Ovary (tissue), 10 donors: ENCODE results near the gene ARHGAP18. TPM values are rescaled to one million over a fixed set of nuclear protein-coding genes. Genes with fewer than 3 reads are reported as not detected.

Source experiments
- DNase-seq, 5 donors: peaks; one replicate each; pipeline ENCODE4 v3.0.0-alpha.2; 2019 to 2020
- H3K27ac ChIP-seq, 2 donors: fragments of 200-600 bp; one replicate each; pipeline versions ENCODE4 v1.5.1 to v1.8.0; 2019 to 2022
- H3K27me3 ChIP-seq: fragments of 200-600 bp; one replicate; pipeline ENCODE4 v1.8.0; 2022
- H3K36me3 ChIP-seq: fragments of 200-600 bp; sonication (generic); one replicate; pipeline ENCODE4 v1.5.1; 2019
- H3K4me1 ChIP-seq: one replicate; pipeline ENCODE4 v1.8.1; 2013; ENCODE audit warnings: mild to moderate bottlenecking, moderate library complexity; ENCODE audit not compliant: insufficient read depth
- H3K4me3 ChIP-seq: fragments of 200-600 bp; sonication (generic); one replicate; pipeline ENCODE4 v1.5.1; 2017
- H3K9me3 ChIP-seq, 2 donors: fragments of 200-600 bp in 1 of 2; sonication (generic) in 1 of 2; one replicate each; pipeline versions ENCODE4 v1.5.1 to v1.8.1; 2013 to 2019; ENCODE audit warnings: mild to moderate bottlenecking in 1 of 2, moderate library complexity in 1 of 2
- CTCF ChIP-seq, 3 donors: fragments of 450-650 bp in 2 of 3; fragments of 200-600 bp in 1 of 3; IDR thresholded peaks; one replicate each; pipeline versions ENCODE4 v1.5.1 to v1.8.0; 2016 to 2022; ENCODE audit warnings: antibody characterized with exemption in 3 of 3, mild to moderate bottlenecking in 1 of 3
- EP300 ChIP-seq: sonication (generic); formaldehyde crosslinking; IDR thresholded peaks from one replicate; pipeline ENCODE4 v1.6.1; 2017; ENCODE audit warnings: antibody characterized with exemption
- POLR2A ChIP-seq: fragments of 450-650 bp; IDR thresholded peaks from one replicate; pipeline ENCODE4 v1.6.1; 2017; ENCODE audit warnings: antibody characterized with exemption, mild to moderate bottlenecking, moderate library complexity
- WGBS, 3 donors: extraction: QIAGEN DNeasy Blood & Tissue Kit in 1 of 3; methylation state at CpG; one replicate each; pipeline versions ENCODE4 v1.1.5 to v1.1.7; 2013 to 2017; 5-methylcytosine and 5-hydroxymethylcytosine counted together
- intact Hi-C, 4 donors: fragments of 100-400 bp; cut with DNase I; formaldehyde crosslinking; loops; one replicate each; pipeline versions ENCODE4 v1.11.0 to v1.15.1; 2022 to 2023
- long read RNA-seq, 3 donors: library from polyadenylated mRNA in 2 of 3; unstranded in 2 of 3; transcript quantifications; one replicate each; pipeline ENCODE4 v2.0.0 and lab custom pipeline, GENCODE V29; 2021 to 2026
- polyA plus RNA-seq, 2 donors: library from polyadenylated mRNA; stranded (reverse); fragments of 200-250 nt in 1 of 2; fragments of 350-450 nt in 1 of 2; fragmentation: Illumina TruSeq in 1 of 2; extraction: RNeasy Lipid Tissue Mini Kit (QIAGEN cat#74804) in 1 of 2; gene quantifications; one replicate each; pipeline ENCODE4 v1.2.3, GENCODE V29; 2013 to 2014
- total RNA-seq, 7 donors: library from RNA; depleted of rRNA in 2 of 7; stranded (reverse); fragments of >200 nt in 2 of 7; fragmentation: NEBNext Ultra II Directional in 3 of 7; extraction: Animal tissue kit (Norgen Biotek cat#: 25700) in 3 of 7; gene quantifications; one replicate each; pipeline versions ENCODE4 v1.1.0 to v1.2.4, GENCODE V29; 2016 to 2023
- donor health status: DM: no; HTN: no; CAD: no; lungs with moderate emphysema.
- donor health status: DM: no; HTN: no; CAD: no.
- donor health status: Bipolar disorder and iron deficiency.
- donor health status: DM: yes; HTN: yes; CAD: no.
- donor health status: DM: no; HTN: no; CAD: no.
- donor health status: DM: yes; HTN: yes; CAD: no.

Gene ARHGAP18
- total RNA-seq (10 to 100 TPM in 1 of 7 donors, 1 to 10 TPM in 6; 4.4 to 35.3 (median 9.6) TPM), polyA plus RNA-seq (10 to 100 TPM in 1 of 2 donors, 1 to 10 TPM in 1; 4.5 to 11.8 TPM)
- long read RNA-seq, donor 1, partial matches to known transcripts: 27 of 29 reads
- long read RNA-seq, donor 1, other reads (novel, unspliced or antisense): 2 of 29 reads
- long read RNA-seq, donor 2: 0 reads
- long read RNA-seq, donor 3, full-length matches to known transcripts: 13 of 17 reads
- long read RNA-seq, donor 3, partial matches to known transcripts: 2 of 17 reads
- long read RNA-seq, donor 3, other reads (novel, unspliced or antisense): 2 of 17 reads

- H3K27me3 ChIP-seq: no peaks in the 10 kb centered on the region
- TF ChIP-seq EP300 (no peak), POLR2A (peak; percentile 43)
- peak within 1 kb of the TSS; percentile 39 for H3K4me3 ChIP-seq
- H3K36me3 ChIP-seq: no peaks in the 10 kb centered on the region
- 0 to 1% (median 0%) methylated on average over 23 of the region's 23 CpGs for WGBS, 3 donors
- no peaks in the 10 kb centered on the region for H3K9me3 ChIP-seq
- peaks cover 6% of the 10 kb centered on the region for H3K4me1 ChIP-seq
- peak within 1 kb of the TSS in 1 of 2 donors; percentile 22 for H3K27ac ChIP-seq
- DNase-seq: peak; percentile 82 to 86 (median 84)
- intact Hi-C loops: no loop called here
Observed at GRCh38 chr6:129709769-129710449, at the start of gene ARHGAP18. Gene ARHGAP18, minus strand, starts transcription at chr6:129710177. Its CDS starts 41 bp downstream, at chr6:129710136.

GRCh38 chr6:129755787-129756186 lies 45.8 kb upstream of the ARHGAP18 start:
- Histone ChIP-seq H3K27ac (no peak overlapping the region), H3K9me3 (no peaks in the 10 kb centered on the region), H3K4me1 (no peaks in the 10 kb centered on the region), H3K4me3 (no peak overlapping the region), H3K36me3 (no peaks in the 10 kb centered on the region), H3K27me3 (no peaks in the 10 kb centered on the region)
- no peak for DNase-seq
- TF ChIP-seq EP300 (no peak), POLR2A (no peak), CTCF (IDR thresholded peaks at IDR 0.05) (no peak)
- intact Hi-C loops: loop anchor here in 1 of 4 donors (5.0 kb wide), 1 partner anchor 158 kb away; no protein-coding TSS in a partner anchor
- whole genome bisulfite sequencing, 3 donors: 85 to 97% (median 93%) methylated on average over 1 of the region's 1 CpG

GRCh38 chr6:129754750-129755149 lies 44.8 kb upstream of the ARHGAP18 start:
- H3K4me1 ChIP-seq: no peaks in the 10 kb centered on the region
- H3K4me3 ChIP-seq: no peak overlapping the region
- DNase-seq: no peak
- no peaks in the 10 kb centered on the region for H3K9me3 ChIP-seq
- H3K27ac ChIP-seq: no peak overlapping the region
- no peak for TF ChIP-seq EP300
- TF ChIP-seq CTCF (IDR thresholded peaks at IDR 0.05): no peak
- TF ChIP-seq POLR2A: no peak
- intact Hi-C loops: loop anchor here in 1 of 4 donors (5.0 kb wide), 1 partner anchor 157 kb away; no protein-coding TSS in a partner anchor
- 77 to 83% (median 80%) methylated on average over 2 of the region's 2 CpGs for WGBS, 3 donors
- no peaks in the 10 kb centered on the region for H3K27me3 ChIP-seq
- H3K36me3 ChIP-seq: no peaks in the 10 kb centered on the region

GRCh38 chr6:129753422-129753821 lies 43.4 kb upstream of the ARHGAP18 start:
- TF ChIP-seq CTCF (IDR thresholded peaks at IDR 0.05): no peak
- TF ChIP-seq POLR2A: no peak
- TF ChIP-seq EP300: no peak
- 97 to 100% (median 99%) methylated on average over 2 of the region's 2 CpGs for WGBS, 3 donors
- Histone ChIP-seq H3K4me1 (peaks cover 2% of the 10 kb centered on the region), H3K27me3 (no peaks in the 10 kb centered on the region), H3K4me3 (no peak overlapping the region), H3K9me3 (no peaks in the 10 kb centered on the region), H3K27ac (no peak overlapping the region), H3K36me3 (no peaks in the 10 kb centered on the region)
- intact Hi-C loops: no loop called here
- DNase-seq: no peak

- intact Hi-C loops: no loop called here
- WGBS, 3 donors: 31 to 38% (median 36%) methylated on average over 1 of the region's 1 CpG
- no peak for DNase-seq
Observed at GRCh38 chr6:129751384-129751783, 41.4 kb upstream of the ARHGAP18 start.

More at GRCh38 chr6:129751384-129751783, 41.4 kb upstream of the ARHGAP18 start:
- TF ChIP-seq EP300 (no peak), CTCF (IDR thresholded peaks at IDR 0.05) (no peak), POLR2A (no peak)
- H3K9me3 ChIP-seq: no peaks in the 10 kb centered on the region
- no peak overlapping the region for H3K27ac ChIP-seq
- H3K36me3 ChIP-seq: no peaks in the 10 kb centered on the region
- H3K4me3 ChIP-seq: no peak overlapping the region
- H3K4me1 ChIP-seq: peaks cover 2% of the 10 kb centered on the region
- no peaks in the 10 kb centered on the region for H3K27me3 ChIP-seq
